Measurements from ENCODE around the gene PPP1R9A. TPM values are rescaled to one million over a fixed set of nuclear protein-coding genes. Genes with fewer than 3 reads are reported as not detected.

PPP1R9A gene
- total RNA-seq, 1 donor from 2014 or later, result 1.5 TPM

- Histone ChIP-seq H3K27ac (no peak overlapping the region), H3K4me1 (no peaks in the 10 kb centered on the region), H3K36me3 (no peaks in the 10 kb centered on the region), H3K27me3 (no peaks in the 10 kb centered on the region), H3K4me3 (no peak overlapping the region), H3K9me3 (no peaks in the 10 kb centered on the region)
- TF ChIP-seq POLR2A (IDR thresholded peaks at IDR 0.05), result no peak
- no peak for TF ChIP-seq POLR2AphosphoS5 (IDR thresholded peaks at IDR 0.05; ENCODE audit: insufficient read depth in 1 of 2, low read depth in 1 of 2)
- TF ChIP-seq CTCF (IDR thresholded peaks at IDR 0.05), result no peak
- intact Hi-C loops (cut with DNase I), result no loop called here
- DNase-seq (ENCODE audit: extremely low spot score in 2 of 2), result no peak
Measured at GRCh38 chr7:95338832-95339231, 431.4 kb downstream of the PPP1R9A start.

GRCh38 chr7:95340491-95340890 lies 433.1 kb downstream of the PPP1R9A start:
- Histone ChIP-seq H3K9me3 (no peaks in the 10 kb centered on the region), H3K27me3 (no peaks in the 10 kb centered on the region), H3K4me3 (no peak overlapping the region), H3K27ac (no peak overlapping the region), H3K36me3 (no peaks in the 10 kb centered on the region), H3K4me1 (no peaks in the 10 kb centered on the region)
- DNase-seq (ENCODE audit: extremely low spot score in 2 of 2), result no peak
- intact Hi-C loops (cut with DNase I), result no loop called here
- TF ChIP-seq POLR2A (IDR thresholded peaks at IDR 0.05) (no peak), POLR2AphosphoS5 (IDR thresholded peaks at IDR 0.05; ENCODE audit: insufficient read depth in 1 of 2, low read depth in 1 of 2) (no peak), CTCF (IDR thresholded peaks at IDR 0.05) (no peak)

DNA sequence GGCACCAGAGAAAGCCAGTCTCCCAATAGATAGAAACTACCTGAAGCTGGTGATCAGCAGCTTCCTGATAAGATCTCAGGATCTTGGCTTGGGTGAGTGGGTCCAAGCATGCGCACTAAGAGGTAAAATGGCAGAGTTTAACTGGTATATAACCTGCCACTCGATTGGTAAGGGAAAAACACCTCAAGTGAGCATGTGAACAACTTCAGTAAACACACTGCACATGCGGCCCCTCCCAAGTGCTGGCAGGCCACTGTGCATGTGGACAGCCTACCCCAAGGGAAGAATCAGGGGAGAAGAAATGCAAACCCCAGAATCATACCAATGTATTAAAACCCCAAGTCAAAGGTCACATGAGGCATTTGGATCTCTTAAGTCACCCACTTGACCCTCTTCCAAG lies 434.6 kb downstream of the PPP1R9A start:
- DNase-seq (ENCODE audit: extremely low spot score in 2 of 2), result no peak

DNA sequence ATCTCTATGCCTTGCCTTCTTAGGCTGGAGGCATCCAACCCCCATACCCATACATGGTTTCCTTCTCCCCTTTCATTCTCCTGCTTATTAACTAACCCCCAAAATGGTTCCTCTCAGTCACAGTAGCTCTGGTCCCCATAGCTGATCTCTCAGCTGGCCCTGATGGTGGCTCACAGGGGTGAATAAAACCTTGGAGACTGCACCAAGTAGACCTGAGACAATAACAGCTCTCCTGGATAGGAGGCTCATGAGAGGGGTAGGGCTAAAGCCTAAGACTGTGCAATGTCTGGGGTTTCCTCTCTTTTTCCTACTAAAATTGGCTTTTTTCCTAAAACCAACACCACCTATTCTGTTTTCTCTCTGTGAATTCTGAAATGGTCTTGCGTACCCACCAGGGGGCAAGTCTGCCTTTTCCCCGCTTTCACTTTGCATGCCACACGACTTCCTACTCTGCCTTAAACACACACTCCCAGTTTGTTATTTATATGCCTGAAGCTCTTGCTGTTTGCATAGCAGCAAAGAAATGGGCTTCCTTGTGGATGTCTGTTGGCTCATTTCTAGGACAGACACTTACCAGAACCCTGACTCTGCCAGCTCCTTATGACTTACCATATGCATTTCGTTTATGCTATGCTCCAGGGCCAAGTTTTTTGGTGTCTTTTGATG lies 435.4 kb downstream of the PPP1R9A start:
- H3K4me1 ChIP-seq, result no peaks in the 10 kb centered on the region
- intact Hi-C loops (cut with DNase I), result no loop called here
- no peak overlapping the region for H3K4me3 ChIP-seq
- H3K9me3 ChIP-seq, result no peaks in the 10 kb centered on the region
- H3K36me3 ChIP-seq, result no peaks in the 10 kb centered on the region
- H3K27me3 ChIP-seq, result no peaks in the 10 kb centered on the region
- no peak for TF ChIP-seq POLR2AphosphoS5 (IDR thresholded peaks at IDR 0.05; ENCODE audit: insufficient read depth in 1 of 2, low read depth in 1 of 2)
- no peak for TF ChIP-seq CTCF (IDR thresholded peaks at IDR 0.05)
- TF ChIP-seq POLR2A (IDR thresholded peaks at IDR 0.05), result no peak
- no peak overlapping the region for H3K27ac ChIP-seq
- no peak for DNase-seq (ENCODE audit: extremely low spot score in 2 of 2)

More for the DNA sequence above, 434.6 kb downstream of the PPP1R9A start:
- Histone ChIP-seq H3K27me3 (no peaks in the 10 kb centered on the region), H3K27ac (no peak overlapping the region), H3K4me3 (no peak overlapping the region), H3K36me3 (no peaks in the 10 kb centered on the region), H3K9me3 (no peaks in the 10 kb centered on the region), H3K4me1 (no peaks in the 10 kb centered on the region)
- TF ChIP-seq CTCF (IDR thresholded peaks at IDR 0.05) (no peak), POLR2A (IDR thresholded peaks at IDR 0.05) (no peak), POLR2AphosphoS5 (IDR thresholded peaks at IDR 0.05; ENCODE audit: insufficient read depth in 1 of 2, low read depth in 1 of 2) (no peak)
- intact Hi-C loops (cut with DNase I), result no loop called here

Small RNA genes within 50 kb of the gene (small RNA-seq; reads per million reads assigned to genes)
- gene AC002429.1 (not detected), gene HINT1P2 (not detected), gene RNU4-16P (not detected)
